Sigmoid colon (tissue), 7 donors: ENCODE measurements around the gene TENT4A. TPM values are rescaled to one million over a fixed set of nuclear protein-coding genes. Genes with fewer than 3 reads are reported as not detected.
"Not testable (repeated sequence)": the region's sequence is repeated elsewhere in the genome, so short reads cannot be mapped to it uniquely, and the experiment has no call there.

ENCODE experiments used
- DNase-seq: peaks from one replicate; pipeline ENCODE4 v3.0.0-alpha.2; 2019
- H3K27ac ChIP-seq, 4 donors: fragments of 200-600 bp; sonication (generic); one replicate each; pipeline ENCODE4 v1.5.1; 2016 to 2019; ENCODE audit warnings: mild to moderate bottlenecking in 1 of 4
- H3K27me3 ChIP-seq, 3 donors: fragments of 200-600 bp; sonication (generic); one replicate each; pipeline ENCODE4 v1.5.1; 2019; ENCODE audit warnings: mild to moderate bottlenecking in 1 of 3
- H3K36me3 ChIP-seq, 4 donors: fragments of 200-600 bp; sonication (generic); one replicate each; pipeline ENCODE4 v1.5.1; 2016 to 2019
- H3K4me1 ChIP-seq, 4 donors: fragments of 200-600 bp; sonication (generic); one replicate each; pipeline ENCODE4 v1.5.1; 2017 to 2019
- H3K4me3 ChIP-seq, 4 donors: fragments of 200-600 bp; sonication (generic); one replicate each; pipeline ENCODE4 v1.5.1; 2017 to 2019; ENCODE audit warnings: mild to moderate bottlenecking in 2 of 4, moderate library complexity in 1 of 4
- H3K9me3 ChIP-seq, 4 donors: fragments of 200-600 bp in 3 of 4; sonication (generic) in 3 of 4; one replicate each; pipeline versions ENCODE4 v1.5.1 to v1.6.1; 2013 to 2019
- CTCF ChIP-seq, 4 experiments: fragments of 450-650 bp in 3 of 4; fragments of 200-600 bp in 1 of 4; IDR thresholded peaks; one replicate each; pipeline ENCODE4 v1.5.1; 2016 to 2019; ENCODE audit warnings: antibody characterized with exemption in 4 of 4, mild to moderate bottlenecking in 3 of 4, moderate library complexity in 2 of 4
- EP300 ChIP-seq, 4 donors: sonication (generic); formaldehyde crosslinking; IDR thresholded peaks; one replicate each; pipeline ENCODE4 v1.6.1; 2017; ENCODE audit warnings: antibody characterized with exemption in 4 of 4
- POLR2A ChIP-seq, 2 donors: fragments of 450-650 bp; IDR thresholded peaks; one replicate each; pipeline ENCODE4 v1.6.1; 2016; ENCODE audit warnings: antibody characterized with exemption in 2 of 2, mild to moderate bottlenecking in 2 of 2, moderate library complexity in 2 of 2
- POLR2AphosphoS5 ChIP-seq, 4 donors: sonication (generic); formaldehyde crosslinking; IDR thresholded peaks; one replicate each; pipeline ENCODE4 v1.6.1; 2017; ENCODE audit warnings: antibody characterized with exemption in 4 of 4
- WGBS, 2 donors: extraction: QIAGEN DNeasy Blood & Tissue Kit; methylation state at CpG; one replicate each; pipeline ENCODE4 v1.1.7; 2013; 5-methylcytosine and 5-hydroxymethylcytosine counted together
- intact Hi-C: fragments of 100-400 bp; cut with DNase I; formaldehyde crosslinking; loops from one replicate; pipeline ENCODE4 v1.15.1; 2023
- polyA plus RNA-seq, 3 donors: library from polyadenylated mRNA; stranded (reverse); fragments of 200-250 nt; gene quantifications; one replicate each; pipeline ENCODE4 v1.2.3, GENCODE V29; 2013
- total RNA-seq, 4 donors: library from RNA; depleted of rRNA; stranded (reverse); fragments of >200 nt; gene quantifications; one replicate each; pipeline ENCODE4 v1.1.0, GENCODE V29; 2016
- donor health status: healthy with polysubstance abuse.
- donor health status: Bipolar disorder and iron deficiency.
- donor health status: healthy.

The TENT4A gene
- total and polyA plus RNA-seq, 7 donors, result 3.0 to 27.4 (median 14.6) TPM

GRCh38 chr5:6773342-6774035 is 60.3 kb downstream of the TENT4A start:
- H3K4me1 ChIP-seq, result no peaks in the 10 kb centered on the region
- H3K36me3 ChIP-seq, result no peaks in the 10 kb centered on the region
- no peak overlapping the region for H3K27ac ChIP-seq
- H3K9me3 ChIP-seq, result no peaks in the 10 kb centered on the region
- 88 to 91% methylated on average over 26 to 28 of the region's 46 CpGs for WGBS, 2 donors
- no peaks in the 10 kb centered on the region for H3K27me3 ChIP-seq
- DNase-seq, result no peak
- intact Hi-C loops, result no loop called here
- TF ChIP-seq POLR2AphosphoS5 (IDR thresholded peaks at IDR 0.05), result no peak
- TF ChIP-seq CTCF (IDR thresholded peaks at IDR 0.05), result no peak
- no peak for TF ChIP-seq EP300 (IDR thresholded peaks at IDR 0.05)
- no peak for TF ChIP-seq POLR2A (IDR thresholded peaks at IDR 0.05)
- H3K4me3 ChIP-seq, result no peak overlapping the region

- H3K27ac ChIP-seq, H3K4me1 ChIP-seq, H3K27me3 ChIP-seq, intact Hi-C loops, H3K36me3 ChIP-seq, H3K4me3 ChIP-seq, H3K9me3 ChIP-seq: not testable (repeated sequence)
- 62 to 88% methylated on average over 7 to 11 of the region's 27 CpGs for WGBS, 2 donors
- DNase-seq, result peak; percentile 49
Observed at GRCh38 chr5:6774207-6774606, 61.0 kb downstream of the TENT4A start.

DNA sequence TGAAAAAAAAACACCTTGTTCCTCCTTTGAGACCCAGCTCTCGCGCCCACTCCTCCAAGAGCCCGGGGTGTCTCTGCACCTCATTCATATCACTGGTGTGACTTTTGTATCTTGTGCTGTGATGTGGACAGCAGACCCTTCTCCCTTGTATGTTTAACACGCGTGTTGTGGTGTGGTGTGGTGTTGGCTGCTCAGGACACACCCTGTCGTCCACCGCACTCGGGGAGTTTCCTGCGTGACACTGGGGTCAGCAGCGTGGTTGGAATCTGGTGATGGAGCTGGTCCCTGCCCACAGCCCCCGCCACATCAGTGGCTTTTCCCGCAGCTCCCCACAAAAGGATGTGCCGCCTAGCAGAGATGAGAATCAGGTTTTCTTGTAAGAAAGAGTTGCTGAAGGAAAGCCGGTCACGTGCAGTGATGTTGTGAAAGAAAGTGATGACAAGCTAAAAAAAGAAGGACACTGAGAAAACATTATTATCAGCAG is 61.5 kb downstream of the TENT4A start:
- no peak for TF ChIP-seq POLR2A (IDR thresholded peaks at IDR 0.05)
- TF ChIP-seq CTCF (IDR thresholded peaks at IDR 0.05), result no peak
- TF ChIP-seq EP300 (IDR thresholded peaks at IDR 0.05), result no peak
- TF ChIP-seq POLR2AphosphoS5 (IDR thresholded peaks at IDR 0.05), result no peak
- no peak overlapping the region for H3K4me3 ChIP-seq
- intact Hi-C loops, result no loop called here
- 61 to 85% methylated on average over 15 of the region's 15 CpGs for WGBS, 2 donors
- DNase-seq, result peak; percentile 38
- H3K9me3 ChIP-seq, result no peaks in the 10 kb centered on the region
- H3K27ac ChIP-seq, result no peak overlapping the region
- no peaks in the 10 kb centered on the region for H3K4me1 ChIP-seq
- H3K36me3 ChIP-seq, result no peaks in the 10 kb centered on the region
- H3K27me3 ChIP-seq, result no peaks in the 10 kb centered on the region

DNA sequence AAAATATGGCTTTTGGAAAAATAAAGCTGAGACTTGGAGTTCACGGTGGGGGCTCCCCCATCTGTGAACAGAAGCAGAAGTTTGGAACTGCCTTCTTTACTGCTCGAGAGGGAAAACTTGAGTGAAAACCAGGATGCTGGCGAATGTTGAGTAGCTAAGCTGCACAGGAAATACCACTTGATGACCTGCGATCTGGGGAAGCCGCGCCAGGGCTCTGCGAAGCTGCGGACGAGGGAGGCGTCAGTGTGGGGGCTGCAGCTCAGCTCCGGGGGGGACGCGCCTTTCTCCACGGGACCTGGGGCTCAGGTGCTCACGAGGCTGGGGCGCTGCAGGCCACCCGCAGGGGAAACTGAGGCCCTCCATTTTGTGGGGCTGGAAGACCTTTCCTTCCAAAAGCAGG is 62.3 kb downstream of the TENT4A start:
- Histone ChIP-seq H3K4me1 (no peaks in the 10 kb centered on the region), H3K27ac (no peak overlapping the region), H3K36me3 (no peaks in the 10 kb centered on the region), H3K27me3 (no peaks in the 10 kb centered on the region), H3K4me3 (no peak overlapping the region), H3K9me3 (no peaks in the 10 kb centered on the region)
- WGBS, 2 donors, result 52 to 81% methylated on average over 17 of the region's 17 CpGs
- intact Hi-C loops, result no loop called here
- peak; percentile 39 for DNase-seq
- TF ChIP-seq EP300 (IDR thresholded peaks at IDR 0.05) (no peak), POLR2AphosphoS5 (IDR thresholded peaks at IDR 0.05) (no peak), POLR2A (IDR thresholded peaks at IDR 0.05) (no peak), CTCF (IDR thresholded peaks at IDR 0.05) (no peak)

DNA sequence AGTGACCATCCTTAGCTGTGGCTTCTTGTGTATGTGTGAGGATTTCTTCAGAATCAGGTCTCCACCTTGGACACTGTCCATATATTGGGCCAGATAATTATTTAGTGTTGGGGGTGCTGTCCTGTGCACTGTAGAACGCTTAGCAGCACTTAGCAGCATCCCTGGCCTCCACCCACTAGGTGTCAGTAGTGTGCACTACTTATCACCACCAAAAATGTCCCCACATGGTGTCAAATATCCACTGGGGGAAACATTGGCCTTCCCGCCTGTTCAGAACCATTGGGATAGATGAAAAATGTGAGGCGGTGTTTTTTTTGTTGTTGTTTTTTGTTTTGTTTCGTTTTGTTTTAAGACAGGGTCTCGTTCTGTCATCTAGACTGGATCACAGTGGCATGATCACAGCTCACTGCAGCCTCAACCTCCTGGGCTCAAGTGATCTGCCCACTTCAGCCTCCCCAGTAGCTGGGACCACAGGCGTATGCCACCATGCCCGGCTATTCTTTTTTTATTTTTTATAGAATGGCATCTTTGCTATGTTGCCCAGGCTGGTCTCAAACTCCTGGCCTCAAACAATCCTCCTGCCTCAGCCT is 67.7 kb downstream of the TENT4A start:
- H3K4me1 ChIP-seq, result no peaks in the 10 kb centered on the region
- intact Hi-C loops, result no loop called here
- H3K36me3 ChIP-seq, result no peaks in the 10 kb centered on the region
- DNase-seq, result no peak
- no peak for TF ChIP-seq POLR2AphosphoS5 (IDR thresholded peaks at IDR 0.05)
- no peaks in the 10 kb centered on the region for H3K9me3 ChIP-seq
- 89 to 93% methylated on average over 7 of the region's 7 CpGs for WGBS, 2 donors
- H3K27ac ChIP-seq, result no peak overlapping the region
- no peaks in the 10 kb centered on the region for H3K27me3 ChIP-seq
- H3K4me3 ChIP-seq, result no peak overlapping the region
